DND-41 (cell line): ENCODE results near the gene PPM1N.

Experiments
- ATAC-seq: fragments of 200-7000 bp; cut with Tn5 transposase; 3 replicates; pipeline ENCODE4 v1.9.1; 2021; ENCODE audit warnings: low read depth; ENCODE audit not compliant: insufficient read depth
- DNase-seq: peaks from one replicate; pipeline ENCODE4 v3.0.0-alpha.2; 2020
- H2AFZ ChIP-seq: 2 replicates; pipeline ENCODE4 v1.6.0; 2012; ENCODE audit warnings: low read depth, low read length
- H3K27ac ChIP-seq: 2 replicates; pipeline ENCODE4 v1.5.1; 2012; ENCODE audit warnings: low read length, inconsistent platforms
- H3K27me3 ChIP-seq: fragments of 200-600 bp; sonication (generic); 2 replicates; pipeline ENCODE4 v1.6.0; 2012; ENCODE audit warnings: low read length, mild to moderate bottlenecking, inconsistent platforms; ENCODE audit not compliant: insufficient read depth, poor library complexity
- H3K36me3 ChIP-seq: 2 replicates; pipeline ENCODE4 v1.5.1; 2012; ENCODE audit warnings: low read length, inconsistent platforms; ENCODE audit not compliant: insufficient read depth
- H3K4me1 ChIP-seq: 2 replicates; pipeline ENCODE4 v1.5.1; 2012; ENCODE audit warnings: mild to moderate bottlenecking, low read length; ENCODE audit not compliant: insufficient read depth
- H3K4me2 ChIP-seq: 2 replicates; pipeline ENCODE4 v1.6.0; 2012; ENCODE audit warnings: mild to moderate bottlenecking, moderate library complexity, low read length, inconsistent platforms; ENCODE audit not compliant: insufficient read depth
- H3K4me3 ChIP-seq, 2 experiments: fragments of 200-600 bp in 1 of 2; shearing (Covaris generic) in 1 of 2; 2 replicates each; pipeline ENCODE4 v1.5.1; 2012 to 2016; ENCODE audit warnings: inconsistent platforms in 2 of 2, low read length in 2 of 2, mild to moderate bottlenecking in 2 of 2, low read depth in 1 of 2, moderate library complexity in 1 of 2
- H3K79me2 ChIP-seq: 2 replicates; pipeline ENCODE4 v1.6.0; 2012; ENCODE audit warnings: low read length, inconsistent platforms; ENCODE audit not compliant: insufficient read depth
- H3K9ac ChIP-seq: 2 replicates; pipeline ENCODE4 v1.6.0; 2012; ENCODE audit warnings: low read depth, mild to moderate bottlenecking, inconsistent platforms, low read length, moderate library complexity
- H3K9me3 ChIP-seq: 2 replicates; pipeline ENCODE4 v1.5.1; 2012; ENCODE audit warnings: low read length, moderate library complexity, mild to moderate bottlenecking, inconsistent platforms; ENCODE audit not compliant: insufficient read depth, severe bottlenecking
- H4K20me1 ChIP-seq: 2 replicates; pipeline ENCODE4 v1.6.0; 2012; ENCODE audit warnings: low read length; ENCODE audit not compliant: insufficient read depth
- CTCF ChIP-seq: IDR thresholded peaks from 2 replicates; pipeline ENCODE4 v1.5.1; 2012; ENCODE audit warnings: borderline replicate concordance, low read length, moderate library complexity, mild to moderate bottlenecking; ENCODE audit not compliant: poor library complexity, severe bottlenecking; ENCODE audit errors: extremely low read depth
- EZH2 ChIP-seq: IDR thresholded peaks from 3 replicates; pipeline ENCODE4 v1.6.1; 2012; ENCODE audit warnings: borderline replicate concordance, low read depth, mild to moderate bottlenecking, moderate library complexity, low read length, inconsistent platforms; ENCODE audit not compliant: severe bottlenecking

The PPM1N gene

GRCh38 chr19:45511074-45511473, 12.8 kb downstream of the PPM1N start:
- no peak overlapping the region for H3K9ac ChIP-seq
- H3K4me3 ChIP-seq: no peak overlapping the region
- peaks cover 34% of the 10 kb centered on the region; the same call in 1 of the 2 replicates for H4K20me1 ChIP-seq
- peaks cover 26% of the 10 kb centered on the region for H3K79me2 ChIP-seq
- H3K9me3 ChIP-seq: no peaks in the 10 kb centered on the region
- H3K27me3 ChIP-seq: no peaks in the 10 kb centered on the region
- no peak for ATAC-seq
- no peaks in the 10 kb centered on the region for H3K36me3 ChIP-seq
- TF ChIP-seq CTCF: no peak
- TF ChIP-seq EZH2: no peak
- no peak overlapping the region for H2AFZ ChIP-seq
- H3K4me1 ChIP-seq: peaks cover 23% of the 10 kb centered on the region
- no peak overlapping the region for H3K27ac ChIP-seq
- no peak overlapping the region for H3K4me2 ChIP-seq
- DNase-seq: no peak

- peaks cover 19% of the 10 kb centered on the region for H3K79me2 ChIP-seq
- no peak overlapping the region for H3K27ac ChIP-seq
- H3K4me3 ChIP-seq: no peak overlapping the region
- peaks cover 33% of the 10 kb centered on the region; the same call in 1 of the 2 replicates for H4K20me1 ChIP-seq
- no peak for TF ChIP-seq CTCF
- no peak for TF ChIP-seq EZH2
- H3K9me3 ChIP-seq: no peaks in the 10 kb centered on the region
- no peaks in the 10 kb centered on the region for H3K27me3 ChIP-seq
- DNase-seq (no peak), ATAC-seq (no peak)
- H3K9ac ChIP-seq: no peak overlapping the region
- H3K36me3 ChIP-seq: 0 out of 2 replicates have a peak, but pooled peaks cover 2% of the 10 kb centered on the region
- H3K4me1 ChIP-seq: peaks cover 17% of the 10 kb centered on the region
- H2AFZ ChIP-seq: no peak overlapping the region
- no peak overlapping the region for H3K4me2 ChIP-seq
These were observed 14.7 kb downstream of the PPM1N start for GRCh38 chr19:45512881-45513483.

- Histone ChIP-seq H3K27ac (no peak overlapping the region), H3K79me2 (peaks cover 8% of the 10 kb centered on the region), H3K9ac (no peak overlapping the region), H3K4me1 (peaks cover 3% of the 10 kb centered on the region), H3K27me3 (no peaks in the 10 kb centered on the region), H3K36me3 (peaks cover 9% of the 10 kb centered on the region; the same call in 1 of the 2 replicates), H4K20me1 (peaks cover 19% of the 10 kb centered on the region; the same call in 1 of the 2 replicates), H3K9me3 (no peaks in the 10 kb centered on the region), H3K4me2 (no peak overlapping the region), H2AFZ (no peak overlapping the region), H3K4me3 (no peak overlapping the region)
- ATAC-seq (no peak), DNase-seq (no peak)
- TF ChIP-seq EZH2 (no peak), CTCF (no peak)
These were observed 16.3 kb downstream of the PPM1N start for GRCh38 chr19:45514376-45515051.
